H7 (cell line): ENCODE results near the gene PSME1. TPM values are rescaled to one million over a fixed set of nuclear protein-coding genes. Genes with fewer than 3 reads are reported as not detected.

Source experiments
- DNase-seq: peaks from one replicate; pipeline ENCODE4 v3.0.0; 2012
- H3K27me3 ChIP-seq: 2 replicates; pipeline ENCODE4 v1.6.0; 2011; ENCODE audit warnings: mild to moderate bottlenecking, low read length; ENCODE audit not compliant: control insufficient read depth, insufficient read depth
- H3K36me3 ChIP-seq: replicated peaks from 2 replicates; pipeline ENCODE4 v1.5.1; 2011; ENCODE audit warnings: low read length; ENCODE audit not compliant: control insufficient read depth, insufficient read depth
- H3K4me3 ChIP-seq: 2 replicates; pipeline ENCODE4 v1.5.1; 2011; ENCODE audit warnings: low read depth, mild to moderate bottlenecking, control low read depth, low read length, moderate library complexity; ENCODE audit not compliant: insufficient read depth
- total RNA-seq: library from RNA; depleted of rRNA; stranded (reverse); fragments of >200 nt; shearing (Covaris generic); gene quantifications from 2 replicates; pipeline ENCODE4 v1.2.3, GENCODE V29; 2014

PSME1 gene
- total RNA-seq, 1 experiment from 2014 or later: 49.3 TPM

- peaks cover 43% of the 10 kb centered on the region for H3K36me3 ChIP-seq
- H3K4me3 ChIP-seq: no peak overlapping the region
- no peaks in the 10 kb centered on the region for H3K27me3 ChIP-seq
- DNase-seq: no peak
Observed at GRCh38 chr14:24157331-24157730, 21.3 kb downstream of the PSME1 start.

GRCh38 chr14:24159777-24160498, 23.9 kb downstream of the PSME1 start:
- no peaks in the 10 kb centered on the region for H3K27me3 ChIP-seq
- H3K36me3 ChIP-seq: peaks cover 40% of the 10 kb centered on the region
- H3K4me3 ChIP-seq: no peak overlapping the region
- no peak for DNase-seq

GRCh38 chr14:24160499-24160849, 24.5 kb downstream of the PSME1 start:
- H3K4me3 ChIP-seq: no peak overlapping the region
- H3K27me3 ChIP-seq: no peaks in the 10 kb centered on the region
- no peak for DNase-seq
- peaks cover 38% of the 10 kb centered on the region for H3K36me3 ChIP-seq

GRCh38 chr14:24160850-24161804, 25.1 kb downstream of the PSME1 start, which contains the start of gene IRF9:
Gene IRF9 (plus strand): TSS chr14:24161265. CDS start chr14:24162145, 880 bp downstream.
- Histone ChIP-seq H3K27me3 (no peaks in the 10 kb centered on the region), H3K36me3 (peaks cover 33% of the 10 kb centered on the region), H3K4me3 (peak within 1 kb of the TSS; percentile 41)
- DNase-seq: peak; percentile 98

GRCh38 chr14:24162093-24162492, 26.1 kb downstream of the PSME1 start:
- no peak for DNase-seq
- no peak overlapping the region for H3K4me3 ChIP-seq

GRCh38 chr14:24164518-24164991, 28.6 kb downstream of the PSME1 start:
- no peak for DNase-seq
- Histone ChIP-seq H3K27me3 (no peaks in the 10 kb centered on the region), H3K36me3 (peaks cover 13% of the 10 kb centered on the region), H3K4me3 (no peak overlapping the region)

More at GRCh38 chr14:24162093-24162492, 26.1 kb downstream of the PSME1 start:
- Histone ChIP-seq H3K36me3 (peaks cover 28% of the 10 kb centered on the region), H3K27me3 (no peaks in the 10 kb centered on the region)

GRCh38 chr14:24165785-24166184, 29.8 kb downstream of the PSME1 start:
- Histone ChIP-seq H3K36me3 (peaks cover 10% of the 10 kb centered on the region), H3K4me3 (no peak overlapping the region), H3K27me3 (no peaks in the 10 kb centered on the region)
- no peak for DNase-seq

- Histone ChIP-seq H3K27me3 (no peaks in the 10 kb centered on the region), H3K4me3 (no peak overlapping the region), H3K36me3 (peaks cover 10% of the 10 kb centered on the region)
- DNase-seq: no peak
Observed at GRCh38 chr14:24167469-24168114, 31.6 kb downstream of the PSME1 start.

GRCh38 chr14:24171422-24172260, 35.6 kb downstream of the PSME1 start, which contains the start of gene REC8:
Gene REC8 (plus strand): TSS chr14:24172080. CDS start chr14:24172553, 473 bp downstream.
- Histone ChIP-seq H3K36me3 (peaks cover 5% of the 10 kb centered on the region), H3K27me3 (no peaks in the 10 kb centered on the region), H3K4me3 (peak within 1 kb of the TSS; percentile 69)
- peak; percentile 100 for DNase-seq

- peaks cover 7% of the 10 kb centered on the region for H3K36me3 ChIP-seq
- DNase-seq: no peak
- H3K4me3 ChIP-seq: peak overlapping the region; percentile 69
- H3K27me3 ChIP-seq: no peaks in the 10 kb centered on the region
Observed at GRCh38 chr14:24172261-24172860, 36.4 kb downstream of the PSME1 start.

- DNase-seq: no peak
Observed at GRCh38 chr14:24172871-24173281, 36.9 kb downstream of the PSME1 start.

GRCh38 chr14:24176599-24176998, 40.6 kb downstream of the PSME1 start:
- no peak overlapping the region for H3K4me3 ChIP-seq
- H3K27me3 ChIP-seq: no peaks in the 10 kb centered on the region
- peaks cover 26% of the 10 kb centered on the region for H3K36me3 ChIP-seq
- no peak for DNase-seq

More at GRCh38 chr14:24172871-24173281, 36.9 kb downstream of the PSME1 start:
- H3K36me3 ChIP-seq: peaks cover 7% of the 10 kb centered on the region
- H3K4me3 ChIP-seq: no peak overlapping the region; the same call in 1 of the 2 replicates
- no peaks in the 10 kb centered on the region for H3K27me3 ChIP-seq
